ENCODE results near the gene MARF1.
"Not testable (repeated sequence)": the region's sequence is repeated elsewhere in the genome, so short reads cannot be mapped to it uniquely, and the experiment has no call there.

The MARF1 gene

GRCh38 chr16:15652293-15653001 lies 9.5 kb upstream of the MARF1 start:
- no peak for TF ChIP-seq CTCF (IDR thresholded peaks at IDR 0.05; ENCODE audit: low read depth, low read length)
- no peak for DNase-seq (ENCODE audit: extremely low read depth, low read depth)

- no peak for TF ChIP-seq CTCF (IDR thresholded peaks at IDR 0.05; ENCODE audit: low read depth, low read length)
- no peak for DNase-seq (ENCODE audit: extremely low read depth, low read depth)
Observed at GRCh38 chr16:15650698-15651171, 7.8 kb upstream of the MARF1 start.

- DNase-seq (ENCODE audit: extremely low read depth, low read depth): peak; percentile 61
- no peak for TF ChIP-seq CTCF (IDR thresholded peaks at IDR 0.05; ENCODE audit: low read depth, low read length)
Observed at GRCh38 chr16:15650019-15650697, 7.2 kb upstream of the MARF1 start, which contains the start of gene NDE1. NDE1 (plus strand) TSS chr16:15650245; CDS start chr16:15664779, 14,534 bp downstream.

GRCh38 chr16:15649727-15650018 lies 6.7 kb upstream of the MARF1 start:
- DNase-seq (ENCODE audit: extremely low read depth, low read depth): no peak
- TF ChIP-seq CTCF (IDR thresholded peaks at IDR 0.05; ENCODE audit: low read depth, low read length): no peak

GRCh38 chr16:15649311-15649710 lies 6.4 kb upstream of the MARF1 start:
- not testable (repeated sequence) for DNase-seq (ENCODE audit: extremely low read depth, low read depth)

GRCh38 chr16:15648135-15648730 lies 5.3 kb upstream of the MARF1 start:
- no peak for DNase-seq (ENCODE audit: extremely low read depth, low read depth)
- TF ChIP-seq CTCF (IDR thresholded peaks at IDR 0.05; ENCODE audit: low read depth, low read length): no peak

GRCh38 chr16:15647294-15648014 lies 4.5 kb upstream of the MARF1 start:
- no peak for DNase-seq (ENCODE audit: extremely low read depth, low read depth)
- no peak for TF ChIP-seq CTCF (IDR thresholded peaks at IDR 0.05; ENCODE audit: low read depth, low read length)

GRCh38 chr16:15646557-15647293 lies 3.8 kb upstream of the MARF1 start:
- DNase-seq (ENCODE audit: extremely low read depth, low read depth): not testable (repeated sequence)

GRCh38 chr16:15644962-15645465 lies 2.1 kb upstream of the MARF1 start:
- DNase-seq (ENCODE audit: extremely low read depth, low read depth): peak; percentile 43

Measured in AG09319 (cell line).